ENCODE measurements around the gene PALM. TPM values are rescaled to one million over a fixed set of nuclear protein-coding genes. Genes with fewer than 3 reads are reported as not detected.

The PALM gene
- total RNA-seq, 1 experiment from 2014 or later = 4.0 TPM

DNA sequence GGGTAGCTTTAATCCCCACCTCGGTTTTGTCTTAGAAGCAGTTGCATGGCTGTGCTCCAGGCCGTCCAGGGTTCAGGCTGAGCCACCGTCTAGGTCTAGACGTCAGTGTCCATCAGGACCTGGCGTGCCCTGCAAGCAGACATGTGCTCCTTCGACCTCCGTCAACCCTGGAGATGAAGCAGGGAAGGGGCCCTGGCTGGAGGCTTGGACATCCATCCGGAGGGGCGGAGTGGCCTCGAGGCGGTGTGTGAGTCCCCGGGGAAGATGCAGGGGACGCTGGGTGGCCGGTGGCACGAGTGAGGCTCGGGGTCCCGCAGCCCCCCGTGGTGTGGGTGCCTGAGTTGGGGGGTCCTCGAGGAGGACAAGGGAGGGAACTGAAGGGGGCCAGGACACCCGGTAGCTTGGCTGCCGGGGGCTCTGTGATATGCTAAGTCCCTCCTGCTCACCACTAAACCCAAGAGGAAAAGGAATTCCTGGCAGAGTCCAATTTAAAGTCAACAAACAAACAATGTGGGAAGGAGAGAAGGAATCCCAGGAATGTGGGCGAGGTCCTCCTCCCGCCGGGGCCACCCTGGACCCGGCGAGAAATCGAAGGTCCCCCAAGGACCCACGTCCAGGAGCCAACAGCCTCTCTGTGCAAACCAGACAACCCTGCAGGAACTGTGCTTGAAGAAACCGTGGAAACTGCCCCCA is 73.6 kb downstream of the PALM start:
- in situ Hi-C loops (cut with HindIII; ENCODE audit: low pct_unique_long_range_greater_than_20kb, low sequenced_read_pairs) = no loop called here
- DNase-seq (ENCODE audit: low read depth, low spot score) = no peak

DNA sequence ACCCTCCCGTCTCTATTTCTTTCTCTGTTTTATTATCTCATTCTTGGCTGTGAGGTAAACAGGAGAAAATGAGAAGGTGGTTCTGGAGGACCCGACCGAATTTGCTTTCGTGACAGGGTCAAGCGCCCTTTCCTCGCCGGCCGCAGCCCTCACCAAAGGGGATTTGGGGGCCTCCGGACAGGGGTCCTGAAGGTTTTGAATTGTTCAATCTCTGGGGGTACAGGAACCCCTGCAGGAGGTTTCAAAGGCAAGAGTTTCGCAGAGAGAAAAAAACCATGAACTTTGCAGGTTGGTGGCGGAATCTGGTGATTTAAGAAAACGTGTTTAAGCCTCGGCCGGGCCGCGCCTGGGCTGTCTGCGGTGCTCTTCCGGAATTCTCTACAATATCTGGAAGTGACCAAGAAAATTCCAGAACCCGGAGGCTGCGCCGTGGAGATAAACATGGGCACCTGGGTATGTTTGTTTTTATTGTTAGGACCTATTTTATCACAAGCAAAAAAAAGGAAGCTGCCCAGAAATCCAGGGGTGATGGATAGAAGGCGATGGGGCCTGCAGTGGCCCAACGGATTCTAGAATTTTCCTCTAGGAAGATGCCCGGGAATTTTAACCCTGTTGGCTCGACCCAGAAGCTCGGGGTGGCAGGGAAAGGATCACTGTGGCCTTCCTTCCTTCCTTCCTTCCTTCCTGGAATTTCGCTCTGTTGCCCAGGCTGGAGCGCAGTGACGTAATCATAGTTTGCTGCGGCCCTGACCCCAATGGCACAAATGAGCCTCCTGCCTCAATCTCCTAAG is 74.3 kb downstream of the PALM start:
- in situ Hi-C loops (cut with HindIII; ENCODE audit: low pct_unique_long_range_greater_than_20kb, low sequenced_read_pairs) = no loop called here
- no peak for DNase-seq (ENCODE audit: low read depth, low spot score)

DNA sequence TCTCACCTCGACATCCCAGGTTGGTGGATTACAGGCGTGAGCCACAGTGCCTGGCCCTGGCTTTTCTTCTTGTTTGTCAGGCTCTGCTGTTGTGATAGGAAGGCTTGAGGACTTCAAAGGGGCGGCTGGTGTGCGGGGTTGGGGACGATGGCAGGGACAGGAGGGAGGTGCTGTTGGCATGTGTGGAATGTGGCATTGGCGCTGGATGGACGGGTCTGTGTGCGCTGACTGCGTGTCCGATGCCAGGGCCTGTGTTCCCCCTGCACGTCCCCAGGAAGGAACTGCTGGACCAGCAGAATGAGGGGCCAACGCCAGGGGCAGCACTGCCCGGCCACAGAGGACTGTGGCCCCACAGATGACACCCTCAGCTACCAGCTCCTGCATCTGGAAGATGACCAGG is 75.8 kb downstream of the PALM start:
- no peak for DNase-seq (ENCODE audit: low read depth, low spot score)
- in situ Hi-C loops (cut with HindIII; ENCODE audit: low pct_unique_long_range_greater_than_20kb, low sequenced_read_pairs) = no loop called here

DNA sequence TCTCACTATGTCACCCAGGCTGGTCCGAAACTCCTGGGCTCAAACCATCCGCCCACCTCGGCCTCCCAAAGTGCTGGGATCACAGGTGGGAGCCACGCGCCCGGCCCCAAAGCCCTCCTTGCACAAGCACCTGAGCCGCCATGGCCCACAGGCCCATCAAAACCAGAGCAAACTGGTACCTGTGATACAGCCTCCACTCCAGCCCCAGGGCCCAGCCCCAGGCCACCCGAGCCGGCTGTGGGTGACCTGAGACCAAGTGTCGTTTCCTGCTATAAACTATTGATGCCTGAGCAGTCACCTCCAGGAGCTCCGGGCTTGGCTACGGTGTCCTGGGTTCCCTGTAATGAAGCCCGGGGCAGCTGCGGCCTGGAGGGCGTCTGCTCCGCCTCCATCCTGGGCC is 78.8 kb downstream of the PALM start:
- DNase-seq (ENCODE audit: low read depth, low spot score) = no peak
- in situ Hi-C loops (cut with HindIII; ENCODE audit: low pct_unique_long_range_greater_than_20kb, low sequenced_read_pairs) = no loop called here

DNA sequence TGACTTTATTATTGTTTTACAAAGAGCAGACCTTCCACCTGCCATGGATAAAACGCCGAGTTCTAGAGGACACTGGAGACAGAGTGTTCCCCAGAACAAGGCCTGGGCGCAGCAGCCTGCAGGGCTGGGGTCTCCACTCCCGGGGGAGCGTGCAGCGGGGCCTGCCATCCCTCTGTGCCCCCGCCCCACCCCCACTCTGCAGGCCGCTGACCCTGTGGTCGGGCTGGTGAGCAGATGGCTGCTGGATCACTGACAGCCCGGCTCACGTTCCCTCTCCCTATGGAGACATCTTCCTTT is 79.9 kb downstream of the PALM start:
- in situ Hi-C loops (cut with HindIII; ENCODE audit: low pct_unique_long_range_greater_than_20kb, low sequenced_read_pairs) = no loop called here
- DNase-seq (ENCODE audit: low read depth, low spot score) = no peak

DNA sequence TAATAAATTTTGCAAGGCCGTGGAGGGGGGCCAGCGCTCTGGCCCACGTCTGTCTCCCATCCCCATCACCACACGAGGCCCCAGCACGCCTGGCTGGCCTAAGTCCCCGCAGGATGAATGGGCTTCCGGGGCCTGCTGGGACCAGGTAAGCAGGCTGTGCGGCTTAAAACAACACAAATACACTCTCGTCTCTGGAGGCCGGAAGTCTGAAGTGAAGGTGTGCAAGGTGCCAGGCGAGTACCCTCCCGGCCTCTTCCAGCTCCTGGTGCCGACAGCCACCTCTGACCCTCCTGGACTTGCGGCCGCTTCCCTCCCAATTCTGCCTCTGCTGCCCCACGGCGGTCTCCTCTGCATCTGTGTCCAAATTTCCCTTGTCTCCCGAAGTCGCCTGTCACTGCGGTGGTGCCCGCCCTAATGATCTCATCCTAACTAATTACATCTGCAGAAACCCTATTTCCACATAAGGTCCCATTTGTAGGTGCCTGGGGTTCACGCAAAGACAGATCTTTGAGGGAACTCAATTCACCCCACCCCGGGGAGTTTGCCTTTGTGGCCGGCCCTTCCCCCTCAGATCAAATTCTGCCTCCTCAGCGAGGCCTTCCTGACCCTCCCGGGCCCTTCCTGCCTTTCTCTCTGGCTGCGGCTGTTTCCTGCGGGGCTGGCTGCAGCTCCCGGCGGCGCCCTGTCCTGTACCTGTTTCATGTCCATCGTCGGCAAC is 80.4 kb downstream of the PALM start:
- in situ Hi-C loops (cut with HindIII; ENCODE audit: low pct_unique_long_range_greater_than_20kb, low sequenced_read_pairs) = no loop called here
- DNase-seq (ENCODE audit: low read depth, low spot score) = no peak

DNA sequence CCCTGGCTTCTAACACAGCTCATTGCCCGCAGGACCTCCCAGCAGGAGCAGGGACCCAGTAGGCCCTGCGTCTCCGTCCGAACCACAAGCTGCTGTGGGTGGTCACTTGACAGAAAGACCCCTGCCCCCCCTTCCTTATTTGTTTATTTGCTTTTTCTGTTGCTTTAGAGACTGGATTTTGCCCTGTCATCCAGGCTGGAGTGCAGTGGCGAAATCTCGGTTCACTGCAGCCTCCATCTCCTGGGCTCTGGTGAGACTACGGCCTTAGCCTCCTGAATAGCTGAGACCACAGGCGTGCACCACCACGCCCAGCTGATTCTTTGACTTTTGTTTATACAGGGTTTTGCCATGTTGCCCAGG is 80.9 kb downstream of the PALM start:
- no peak for DNase-seq (ENCODE audit: low read depth, low spot score)
- in situ Hi-C loops (cut with HindIII; ENCODE audit: low pct_unique_long_range_greater_than_20kb, low sequenced_read_pairs) = no loop called here

DNA sequence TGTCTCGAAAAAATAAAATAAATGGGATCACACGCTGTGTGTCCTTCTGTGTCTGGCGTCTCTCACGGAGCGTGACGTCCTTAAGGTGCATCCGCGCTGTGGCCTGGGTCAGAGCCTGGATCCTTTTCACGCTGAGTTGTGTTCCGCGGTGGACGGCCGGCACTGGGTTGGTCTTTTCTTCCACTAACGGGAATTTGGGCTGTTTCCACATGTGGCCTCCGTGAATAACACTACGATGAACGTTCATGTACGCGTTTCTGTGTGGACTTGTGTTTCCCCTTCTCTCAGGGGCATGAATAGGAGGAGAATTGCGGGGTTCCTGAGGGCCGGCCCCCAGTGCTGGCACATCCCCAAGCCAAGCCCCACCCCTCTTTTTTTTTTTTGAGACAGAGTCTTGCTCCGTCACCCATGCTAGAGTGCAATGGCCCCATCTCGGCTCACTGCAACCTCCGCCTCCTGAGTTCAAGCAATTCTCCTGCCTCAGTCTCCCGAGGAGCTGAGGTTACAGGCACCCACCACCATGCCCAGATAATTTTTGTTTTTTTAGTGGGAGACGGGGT is 82.4 kb downstream of the PALM start:
- DNase-seq (ENCODE audit: low read depth, low spot score) = no peak
- in situ Hi-C loops (cut with HindIII; ENCODE audit: low pct_unique_long_range_greater_than_20kb, low sequenced_read_pairs) = no loop called here

DNA sequence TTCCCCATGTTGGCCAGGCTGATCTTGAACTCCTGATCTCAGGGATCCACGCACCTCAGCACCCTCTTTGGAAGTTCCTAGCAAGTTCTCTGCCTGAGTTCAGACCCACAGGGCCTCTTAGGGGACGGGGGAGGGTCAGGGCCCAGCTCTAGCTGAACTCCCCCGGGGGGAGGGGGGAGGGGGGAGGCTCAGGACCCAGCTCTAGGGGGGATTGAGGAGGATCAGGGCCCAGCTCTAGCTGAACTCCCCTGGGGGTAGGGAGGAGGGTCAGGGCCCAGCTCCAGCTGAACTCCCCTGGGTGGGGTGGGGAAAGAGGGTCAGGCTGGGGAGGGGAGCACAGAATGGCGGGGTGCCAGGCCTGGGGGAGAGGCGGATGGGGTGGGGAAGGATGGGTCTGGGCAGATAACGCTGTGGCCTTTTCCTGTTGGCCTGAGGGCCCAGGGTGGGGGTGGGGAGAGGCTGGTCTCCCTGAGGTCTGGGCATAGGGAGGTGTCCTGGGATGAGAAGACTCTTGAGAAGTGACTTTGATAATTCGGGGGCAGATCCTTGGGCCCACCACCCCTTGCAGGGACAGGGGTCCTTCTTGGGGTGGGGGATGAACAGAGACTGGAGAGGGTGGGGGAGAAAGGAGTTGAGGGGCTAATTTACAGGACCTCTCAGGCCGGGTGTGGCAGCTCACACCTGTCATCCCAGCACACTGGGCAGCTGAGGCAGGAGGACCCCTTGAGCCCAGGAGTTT is 83.0 kb downstream of the PALM start:
- in situ Hi-C loops (cut with HindIII; ENCODE audit: low pct_unique_long_range_greater_than_20kb, low sequenced_read_pairs) = no loop called here
- DNase-seq (ENCODE audit: low read depth, low spot score) = no peak

DNA sequence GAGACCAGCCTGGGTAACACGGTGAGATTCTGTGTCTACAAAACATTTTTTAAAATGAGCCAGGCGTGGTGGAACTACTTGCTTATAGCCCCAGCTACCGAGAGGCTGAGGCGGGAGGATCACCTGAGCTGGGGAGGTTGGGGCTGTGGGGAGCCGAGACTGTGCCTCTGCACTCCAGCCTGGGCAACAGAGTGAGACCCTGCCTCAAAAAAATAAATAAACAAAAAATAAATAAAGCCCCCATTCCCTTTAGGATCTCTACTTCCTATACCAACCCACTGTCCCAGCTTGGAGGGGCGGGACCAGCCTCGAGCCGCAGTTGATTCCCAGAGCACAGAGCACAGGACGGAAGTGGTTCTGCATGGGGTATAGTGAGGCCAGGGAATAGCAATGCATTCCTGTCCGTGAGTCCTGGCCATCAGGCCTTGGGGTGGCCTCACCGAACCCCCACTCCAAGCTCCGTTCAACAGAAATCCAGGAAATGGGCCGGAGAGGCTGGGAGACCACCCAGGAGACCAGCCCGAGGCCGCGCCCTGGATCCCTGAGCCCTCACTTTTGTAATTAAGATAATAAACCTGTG is 83.7 kb downstream of the PALM start:
- DNase-seq (ENCODE audit: low read depth, low spot score) = no peak
- in situ Hi-C loops (cut with HindIII; ENCODE audit: low pct_unique_long_range_greater_than_20kb, low sequenced_read_pairs) = no loop called here

DNA sequence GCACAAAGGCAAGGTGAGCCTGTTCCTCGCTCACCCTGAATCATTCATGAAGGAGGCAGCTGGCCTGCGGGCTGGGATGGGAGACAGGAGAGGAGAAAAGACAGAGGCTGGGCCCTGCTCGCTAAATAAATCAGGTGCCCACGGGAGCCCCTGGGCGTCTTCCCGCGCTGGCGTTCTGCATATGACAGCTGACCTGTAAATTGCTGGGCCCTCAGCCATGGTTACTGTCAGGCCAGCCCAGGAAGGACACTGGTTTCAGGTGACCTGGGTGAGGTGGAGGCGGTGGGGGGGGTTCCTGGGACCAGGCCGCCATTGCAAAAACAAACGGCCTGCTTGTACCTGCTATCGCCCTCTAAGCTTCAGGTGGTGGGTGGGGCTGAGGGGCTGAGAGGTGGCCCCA is 85.1 kb downstream of the PALM start:
- DNase-seq (ENCODE audit: low read depth, low spot score) = no peak
- in situ Hi-C loops (cut with HindIII; ENCODE audit: low pct_unique_long_range_greater_than_20kb, low sequenced_read_pairs) = no loop called here

DNA sequence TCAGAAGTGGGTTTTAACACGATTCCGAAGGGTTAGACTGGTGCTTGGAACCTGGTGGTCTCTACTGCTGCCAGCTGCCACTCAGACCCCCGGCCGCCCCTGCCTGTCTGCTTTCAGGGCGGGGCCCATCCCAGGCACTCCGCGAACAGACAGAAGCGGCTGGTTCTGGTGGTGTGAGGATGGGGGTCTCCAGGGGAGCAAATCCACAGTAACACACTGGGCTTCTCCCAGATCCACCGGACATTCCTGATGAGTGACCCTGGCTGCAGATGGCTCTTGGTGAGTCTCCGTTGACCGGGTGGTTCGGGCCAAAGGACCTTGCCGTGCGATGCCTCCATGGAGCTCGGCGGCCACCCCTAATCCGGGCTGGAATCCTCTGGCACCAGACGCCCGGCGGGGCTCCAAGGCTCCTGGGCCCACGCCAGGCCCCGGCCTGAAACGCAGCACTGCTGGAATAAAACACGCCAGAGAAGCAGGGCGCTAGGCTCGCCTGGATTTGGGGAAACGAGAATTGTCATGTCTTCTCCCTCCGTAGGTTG is 86.4 kb downstream of the PALM start:
- in situ Hi-C loops (cut with HindIII; ENCODE audit: low pct_unique_long_range_greater_than_20kb, low sequenced_read_pairs) = no loop called here
- DNase-seq (ENCODE audit: low read depth, low spot score) = no peak

DNA sequence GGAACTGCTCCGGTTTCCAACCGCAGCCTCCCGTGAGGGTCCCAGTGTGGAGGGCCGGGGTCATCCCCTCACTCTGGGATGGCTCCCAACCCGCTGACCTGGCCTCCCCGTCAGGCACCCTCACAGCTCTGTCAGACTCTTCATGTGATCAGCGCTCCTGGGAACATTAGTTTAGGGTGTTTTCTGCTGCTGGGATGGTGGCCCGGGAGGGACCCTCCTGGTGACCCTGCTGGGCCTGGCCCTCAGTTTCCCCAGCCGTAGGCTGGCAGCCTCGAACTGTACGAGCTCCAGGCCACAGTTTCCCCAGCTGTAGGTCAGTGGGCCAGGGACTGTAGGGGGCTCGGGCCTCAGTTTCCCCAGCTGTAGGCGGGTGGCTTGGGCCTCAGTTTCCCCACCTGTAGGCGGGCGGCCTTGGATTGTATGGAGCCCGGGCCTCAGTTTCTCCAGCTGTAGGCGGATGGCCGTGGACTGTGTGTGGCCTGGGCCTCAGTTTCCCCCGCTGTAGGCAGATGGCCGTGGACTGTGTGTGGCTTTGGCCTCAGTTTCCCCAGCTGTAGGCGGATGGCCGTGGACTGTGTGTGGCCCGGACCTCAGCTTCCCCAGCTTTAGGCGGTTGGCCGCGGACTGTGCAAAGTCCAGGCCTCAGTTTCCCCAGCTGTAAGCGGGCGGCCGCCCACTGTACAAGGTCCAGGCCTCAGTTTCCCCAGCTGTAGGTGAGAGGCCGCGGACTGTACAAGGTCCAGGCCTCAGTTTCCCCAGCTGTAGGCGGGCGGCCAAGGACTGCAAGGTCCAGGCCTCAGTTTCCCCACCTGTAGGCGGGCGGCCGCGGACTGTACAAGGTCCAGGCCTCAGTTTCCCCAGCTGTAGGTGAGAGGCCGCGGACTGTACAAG is 87.2 kb downstream of the PALM start:
- in situ Hi-C loops (cut with HindIII; ENCODE audit: low pct_unique_long_range_greater_than_20kb, low sequenced_read_pairs) = no loop called here
- DNase-seq (ENCODE audit: low read depth, low spot score) = no peak

DNA sequence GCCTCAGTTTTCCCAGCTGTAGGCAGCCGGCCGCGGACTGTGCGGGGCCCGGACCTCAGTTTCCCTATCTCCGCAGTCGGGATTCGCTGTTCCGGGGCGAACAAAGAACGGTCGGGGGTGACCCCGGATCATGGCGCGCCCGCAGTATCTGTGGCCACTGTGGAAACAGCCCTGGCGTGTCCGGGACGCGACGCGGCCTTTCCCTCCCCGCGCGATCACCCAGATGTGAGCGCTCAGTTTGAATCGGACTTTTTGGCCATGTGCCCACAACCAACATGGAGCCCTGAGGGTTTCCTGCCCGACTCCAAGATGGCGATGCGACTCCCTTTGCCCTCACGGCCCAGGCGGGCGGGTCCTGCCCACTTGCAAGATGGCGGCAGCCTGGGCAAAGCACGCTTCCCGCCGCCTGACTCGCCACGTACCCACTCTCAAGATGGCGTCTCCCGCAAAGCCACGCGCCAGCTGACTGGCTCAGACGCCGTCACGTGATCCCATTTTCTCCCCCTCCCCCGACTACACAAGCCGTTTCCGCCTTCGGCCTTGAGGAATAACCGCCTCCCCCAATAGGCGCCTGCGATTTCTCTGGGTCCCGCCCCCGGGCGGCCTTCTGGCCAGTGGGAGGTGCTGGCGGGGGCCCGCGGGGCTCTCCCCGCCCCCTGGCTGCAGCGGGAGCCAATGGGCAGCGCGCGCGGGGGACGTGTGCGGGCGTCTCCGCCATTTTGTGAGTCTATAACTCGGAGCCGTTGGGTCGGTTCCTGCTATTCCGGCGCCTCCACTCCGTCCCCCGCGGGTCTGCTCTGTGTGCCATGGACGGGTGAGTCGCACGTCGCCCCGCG is 88.2 kb downstream of the PALM start, which contains the start of gene PTBP1:
TSS of gene PTBP1 (plus strand) at position 761 of the 836 bp plus-strand sequence. CDS start at position 807, 46 bp downstream.
- DNase-seq (ENCODE audit: low read depth, low spot score) = peak; percentile 99
- in situ Hi-C loops (cut with HindIII; ENCODE audit: low pct_unique_long_range_greater_than_20kb, low sequenced_read_pairs) = no loop called here

All from SK-MEL-5 (cell line).